HepG2 (cell line): ENCODE results near the gene MSANTD1.

Experiments used
- NFE2L2 ChIP-seq: fragments of 150-350 bp; IDR thresholded peaks from 2 replicates; pipeline ENCODE4 v1.6.1; 2014; ENCODE audit warnings: low read length
- ZNF343 ChIP-seq: sonication (generic); formaldehyde crosslinking; IDR thresholded peaks from 2 replicates; pipeline ENCODE4 v1.4.0; 2020; ENCODE audit warnings: mild to moderate bottlenecking, missing genetic modification reagents

DNA sequence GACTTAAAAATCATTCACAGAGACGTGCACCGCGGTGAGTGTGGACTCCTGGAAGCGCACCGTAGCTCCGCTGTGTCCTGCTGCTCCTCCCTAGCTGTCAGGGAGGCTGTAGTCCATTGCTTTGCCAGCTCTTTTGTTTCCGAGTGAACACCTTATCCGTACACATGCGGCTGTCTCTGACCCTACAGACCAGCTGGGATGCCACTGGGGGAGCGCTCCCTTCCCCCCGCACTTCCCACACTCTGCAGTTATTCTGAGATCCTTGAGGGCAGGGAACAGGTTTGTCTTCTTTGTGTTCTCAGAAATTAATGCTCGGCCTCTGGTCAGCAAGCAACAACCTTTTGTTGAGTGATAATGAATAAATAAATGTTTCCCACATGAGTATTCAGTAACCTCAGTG is 33.7 kb upstream of the MSANTD1 start:
- no peak for TF ChIP-seq NFE2L2
- no peak for TF ChIP-seq ZNF343 (CRISPR knock-in tag)
